Femur (tissue), 1 donor: ENCODE results near the gene BICC1.
A peak's percentile ranks its signal among the peaks of the same experiment; 100 is the strongest.
"Not testable (repeated sequence)": the region's sequence is repeated elsewhere in the genome, so short reads cannot be mapped to it uniquely, and the experiment has no call there.

Experiments used
- DNase-seq: peaks from one replicate; pipeline ENCODE4 v3.0.0-alpha.2; 2017

The BICC1 gene

DNA sequence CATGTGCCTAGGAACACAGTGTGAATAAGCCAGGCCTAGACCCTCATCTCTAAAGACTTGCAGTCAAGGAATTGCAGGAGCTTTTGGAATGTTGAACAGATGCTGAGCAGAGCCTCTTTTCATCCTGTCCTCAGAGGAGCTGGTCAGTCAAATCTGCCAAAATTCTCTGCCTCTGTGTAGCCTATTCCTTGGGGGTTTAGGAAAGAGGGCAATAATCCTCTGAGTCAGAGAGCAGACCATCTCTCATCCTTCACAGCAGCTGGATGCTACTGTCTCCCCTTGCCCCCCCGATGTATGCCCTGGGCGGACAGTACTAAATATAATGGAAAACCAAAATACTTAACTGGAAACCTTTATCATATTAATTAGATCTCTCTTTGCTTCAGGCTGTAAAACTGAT is 52.6 kb downstream of the BICC1 start:
- DNase-seq: no peak

GRCh38 chr10:58567652-58568051 is 55.0 kb downstream of the BICC1 start:
- no peak for DNase-seq

- DNase-seq: no peak
These were observed 55.8 kb downstream of the BICC1 start for GRCh38 chr10:58568428-58568935.

DNA sequence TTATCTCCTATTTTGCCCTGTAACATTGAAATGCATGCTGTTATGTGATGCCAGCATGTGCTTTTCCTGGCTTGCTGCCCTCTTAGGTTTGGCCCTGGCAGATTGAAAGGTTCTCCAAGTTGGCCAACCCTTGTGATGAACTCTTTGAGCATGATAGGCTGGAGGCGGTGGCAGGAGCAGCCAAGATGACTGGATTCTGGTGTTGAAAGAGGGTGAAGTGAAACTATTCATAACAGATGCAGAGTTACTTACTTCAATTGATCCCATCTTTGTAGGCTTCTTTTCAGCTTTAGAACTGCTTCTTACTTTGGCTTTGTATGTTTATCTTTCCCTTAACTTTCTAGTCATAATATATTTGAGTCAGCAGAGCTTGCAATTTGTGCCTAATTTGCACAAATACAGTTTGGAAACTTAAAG is 57.6 kb downstream of the BICC1 start:
- no peak for DNase-seq

DNA sequence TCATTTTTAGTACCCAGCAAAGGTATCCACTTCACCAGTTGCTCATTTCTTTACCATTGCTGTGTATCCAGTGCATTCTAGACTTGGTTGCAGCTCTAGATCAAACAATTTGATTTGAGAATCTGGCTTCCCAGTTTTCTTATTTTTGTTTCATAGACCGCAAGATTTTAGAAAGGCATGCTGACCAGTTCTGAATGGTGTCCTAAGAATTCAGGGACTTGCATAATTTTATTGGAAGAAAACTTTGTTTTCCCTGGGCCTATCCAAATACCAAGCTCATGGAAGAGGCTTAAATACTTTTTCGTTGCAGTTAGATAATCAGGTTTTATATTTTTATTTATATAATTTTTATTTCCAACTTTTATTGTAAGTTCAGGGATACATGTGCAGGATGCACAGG is 58.3 kb downstream of the BICC1 start:
- no peak for DNase-seq

DNA sequence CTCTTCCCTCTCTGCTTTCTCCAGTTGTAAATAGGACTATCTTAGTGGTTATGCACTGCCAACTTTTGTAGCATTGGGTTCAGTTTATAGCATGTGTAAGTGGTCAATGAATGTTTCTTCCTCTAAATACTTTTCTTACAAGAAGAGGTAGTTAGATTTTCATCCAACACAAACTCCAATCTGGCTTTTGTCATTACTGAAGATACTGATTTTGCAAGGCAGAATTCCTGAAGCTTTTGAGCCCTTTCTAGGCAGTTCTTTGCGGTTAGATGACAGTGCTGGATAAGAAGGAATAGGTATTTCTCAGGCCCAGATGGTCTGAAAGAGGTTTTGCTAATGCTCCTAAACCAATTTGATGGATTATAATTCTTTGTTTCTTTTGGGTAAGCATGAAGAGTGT is 60.5 kb downstream of the BICC1 start:
- DNase-seq: no peak

DNA sequence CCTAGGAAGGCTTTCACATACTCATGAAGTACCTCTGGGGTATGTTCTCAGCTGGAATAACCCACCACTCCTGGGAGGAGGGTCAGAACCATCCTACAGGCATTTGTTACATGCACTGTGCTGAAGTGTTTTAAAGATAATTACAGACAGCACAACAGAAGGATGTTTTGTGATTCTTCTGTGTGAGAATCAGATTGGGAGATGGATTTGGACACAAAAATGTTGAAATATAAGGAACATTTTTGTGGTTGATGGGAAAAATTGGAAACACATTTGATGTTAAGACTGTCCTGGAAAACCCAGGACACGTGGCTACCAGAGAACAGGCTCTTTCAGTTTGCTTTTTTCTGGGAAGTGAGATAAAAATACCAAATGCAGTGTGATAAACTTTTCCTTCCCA is 61.4 kb downstream of the BICC1 start:
- DNase-seq: no peak

GRCh38 chr10:58575491-58575890 is 62.8 kb downstream of the BICC1 start:
- no peak for DNase-seq

DNA sequence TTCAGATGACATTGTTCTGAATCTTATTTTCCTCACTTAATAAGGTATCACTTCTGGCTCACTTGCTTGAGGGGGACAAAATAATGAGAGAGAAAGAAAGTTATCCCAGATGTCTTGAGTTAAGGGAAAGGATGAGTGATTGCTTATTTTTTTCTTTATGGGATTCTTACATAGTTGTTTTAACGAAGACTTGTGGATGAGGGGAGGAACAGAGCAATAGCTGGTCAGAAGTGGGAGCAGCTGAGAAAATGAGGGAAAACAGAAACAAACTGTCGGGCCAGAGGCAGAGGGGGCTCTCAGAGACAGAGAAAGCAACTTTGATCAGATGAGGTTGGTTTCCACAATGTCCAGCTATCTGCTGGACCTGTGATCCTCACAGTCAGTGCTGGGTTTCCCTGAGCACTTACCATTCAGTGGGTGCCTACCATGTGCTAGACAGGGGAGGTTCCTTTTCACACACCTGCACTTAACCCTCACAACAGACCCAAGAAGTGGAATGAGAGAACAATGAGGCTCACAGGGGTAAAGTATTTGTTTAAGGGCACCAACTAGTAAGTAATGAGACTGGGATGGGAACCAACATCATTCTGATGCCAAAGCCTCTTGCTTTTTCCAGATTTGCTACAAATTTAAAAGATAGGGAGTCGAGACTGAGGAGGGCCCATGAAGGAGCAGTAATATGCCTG is 64.2 kb downstream of the BICC1 start:
- no peak for DNase-seq

DNA sequence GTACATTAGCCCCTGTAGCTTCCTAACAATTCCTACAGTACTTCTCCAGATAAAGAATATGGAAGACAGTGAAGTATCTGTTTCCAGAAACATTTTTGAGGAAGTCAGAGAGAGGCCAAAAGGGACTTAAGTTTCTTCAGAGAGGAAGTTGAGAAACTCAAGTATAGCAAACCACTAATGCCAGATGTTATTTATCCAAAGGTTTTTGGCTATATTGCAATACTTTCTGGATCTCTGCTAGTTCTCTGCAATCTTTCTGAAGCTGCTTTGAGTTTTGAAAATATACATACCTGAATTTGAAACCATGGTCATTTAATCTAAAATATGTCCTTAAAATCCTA is 64.7 kb downstream of the BICC1 start:
- DNase-seq: no peak

- DNase-seq: no peak
These were observed 65.7 kb downstream of the BICC1 start for GRCh38 chr10:58578366-58578765.

DNA sequence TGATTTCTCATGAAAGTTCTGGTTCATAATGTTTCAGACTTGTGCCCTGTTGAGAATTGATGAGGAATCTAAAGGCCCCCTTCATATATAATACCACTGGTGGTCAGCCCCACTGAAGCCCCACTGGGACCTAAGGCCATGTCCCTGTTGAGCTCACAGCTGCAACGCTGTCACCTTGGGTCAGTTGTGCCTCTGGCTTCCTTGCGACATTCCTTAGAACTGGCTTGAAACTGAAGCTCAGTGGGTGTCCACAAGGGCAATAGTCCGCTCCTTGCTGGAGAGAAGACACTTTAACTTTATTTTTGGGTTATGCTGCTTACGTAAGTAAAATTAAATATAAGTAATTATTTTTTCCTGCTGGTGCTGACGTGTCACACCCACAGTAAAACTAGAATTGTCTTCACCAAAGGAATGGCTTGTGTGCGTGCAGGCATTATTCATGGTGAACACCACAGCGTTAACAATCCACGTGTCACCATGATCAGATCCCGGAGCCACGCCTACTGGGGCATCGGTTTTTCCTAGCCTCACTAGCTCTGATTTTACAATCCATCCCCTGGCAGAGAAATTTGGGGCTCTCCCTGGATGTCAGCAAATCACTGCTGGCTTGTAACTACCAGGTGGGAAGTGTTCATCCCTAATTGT is 66.5 kb downstream of the BICC1 start:
- no peak for DNase-seq

- no peak for DNase-seq
These were observed 69.4 kb downstream of the BICC1 start for GRCh38 chr10:58582045-58582444.

- no peak for DNase-seq
These were observed 72.8 kb downstream of the BICC1 start for GRCh38 chr10:58585435-58585834.

GRCh38 chr10:58586282-58587245 is 73.9 kb downstream of the BICC1 start:
- DNase-seq: no peak

GRCh38 chr10:58587676-58588075 is 75.0 kb downstream of the BICC1 start:
- no peak for DNase-seq

- no peak for DNase-seq
These were observed 76.1 kb downstream of the BICC1 start for GRCh38 chr10:58588673-58589265.

GRCh38 chr10:58590152-58590840 is 77.6 kb downstream of the BICC1 start:
- DNase-seq: peak; percentile 41

DNA sequence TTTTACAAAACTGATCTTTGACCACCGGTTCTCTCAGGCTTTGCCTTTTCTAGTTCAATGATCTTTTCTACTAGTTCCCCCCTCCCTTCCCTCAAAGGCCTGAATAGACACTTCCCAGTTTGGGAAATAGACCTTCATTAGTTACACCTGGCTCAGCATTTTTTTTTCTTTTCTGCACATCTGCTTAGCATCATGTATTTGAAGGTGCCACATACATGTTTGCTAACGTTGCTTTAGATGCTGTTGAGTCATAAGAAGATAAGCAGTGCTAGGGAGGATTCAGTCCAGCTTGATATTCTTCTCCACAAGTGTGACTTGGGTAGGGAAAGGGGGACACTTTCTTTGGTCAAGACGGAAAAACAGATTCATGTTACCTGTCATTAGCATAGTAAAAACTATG is 78.3 kb downstream of the BICC1 start:
- DNase-seq: no peak

DNA sequence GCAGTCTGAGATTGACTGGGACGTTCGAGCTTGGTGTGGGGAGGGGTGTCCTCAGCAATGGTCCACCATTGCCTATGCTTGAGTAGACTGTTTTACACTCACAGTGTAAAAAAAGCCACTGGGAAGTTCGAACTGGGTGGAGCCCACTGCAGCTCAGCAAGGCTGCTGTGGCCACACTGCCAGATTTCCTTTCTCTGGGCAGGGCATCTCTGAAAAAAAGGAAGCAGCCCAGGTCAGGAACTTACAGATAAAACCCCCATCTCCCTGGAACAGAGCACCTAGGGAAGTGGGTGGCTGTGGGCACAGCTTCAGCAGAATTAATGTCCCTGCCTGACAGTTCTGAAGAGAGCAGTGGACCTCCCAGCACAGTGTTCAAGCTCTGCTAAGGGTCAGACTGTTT is 80.3 kb downstream of the BICC1 start:
- DNase-seq: no peak

- DNase-seq: not testable (repeated sequence)
These were observed 84.5 kb downstream of the BICC1 start for GRCh38 chr10:58597211-58597610.

- DNase-seq: no peak
These were observed 87.4 kb downstream of the BICC1 start for GRCh38 chr10:58599927-58600553.
